Liver (tissue), 3 donors: ENCODE data around the gene SHMT2.

Source experiments
- EGR1 ChIP-seq, 2 donors: IDR thresholded peaks; 2 replicates each; pipeline ENCODE4 v1.6.1; 2016 to 2018; ENCODE audit warnings: antibody characterized with exemption in 2 of 2, low read depth in 2 of 2
- FOXA1 ChIP-seq: IDR thresholded peaks from 2 replicates; pipeline ENCODE4 v1.6.1; 2016; ENCODE audit warnings: antibody characterized with exemption
- GABPA ChIP-seq, 2 donors: IDR thresholded peaks in 1 of 2; conservative IDR thresholded peaks in 1 of 2; 2 replicates each; pipeline ENCODE4 v1.6.1; 2016; ENCODE audit warnings: antibody characterized with exemption in 2 of 2, mild to moderate bottlenecking in 1 of 2, moderate library complexity in 1 of 2
- JUND ChIP-seq, 2 donors: IDR thresholded peaks; 2 replicates each; pipeline ENCODE4 v1.6.1; 2016; ENCODE audit warnings: antibody characterized with exemption in 2 of 2
- TF ChIP-seq, protein P1 (sequence below): fragments of 150-350 bp; IDR thresholded peaks from 2 replicates; pipeline ENCODE4 v1.5.1; 2017; ENCODE audit warnings: improper control_type of control experiment, low read depth, low read length; ENCODE audit not compliant: missing input control
- TF ChIP-seq, protein P2 (sequence below): IDR thresholded peaks from 2 replicates; pipeline ENCODE4 v1.6.1; 2016; ENCODE audit warnings: antibody characterized with exemption
- TF ChIP-seq, protein P3 (sequence below): IDR thresholded peaks from 2 replicates; pipeline ENCODE4 v1.6.1; 2016; ENCODE audit warnings: antibody characterized with exemption, mild to moderate bottlenecking
- donor health status: healthy.
- donor health status: healthy.

DNA sequence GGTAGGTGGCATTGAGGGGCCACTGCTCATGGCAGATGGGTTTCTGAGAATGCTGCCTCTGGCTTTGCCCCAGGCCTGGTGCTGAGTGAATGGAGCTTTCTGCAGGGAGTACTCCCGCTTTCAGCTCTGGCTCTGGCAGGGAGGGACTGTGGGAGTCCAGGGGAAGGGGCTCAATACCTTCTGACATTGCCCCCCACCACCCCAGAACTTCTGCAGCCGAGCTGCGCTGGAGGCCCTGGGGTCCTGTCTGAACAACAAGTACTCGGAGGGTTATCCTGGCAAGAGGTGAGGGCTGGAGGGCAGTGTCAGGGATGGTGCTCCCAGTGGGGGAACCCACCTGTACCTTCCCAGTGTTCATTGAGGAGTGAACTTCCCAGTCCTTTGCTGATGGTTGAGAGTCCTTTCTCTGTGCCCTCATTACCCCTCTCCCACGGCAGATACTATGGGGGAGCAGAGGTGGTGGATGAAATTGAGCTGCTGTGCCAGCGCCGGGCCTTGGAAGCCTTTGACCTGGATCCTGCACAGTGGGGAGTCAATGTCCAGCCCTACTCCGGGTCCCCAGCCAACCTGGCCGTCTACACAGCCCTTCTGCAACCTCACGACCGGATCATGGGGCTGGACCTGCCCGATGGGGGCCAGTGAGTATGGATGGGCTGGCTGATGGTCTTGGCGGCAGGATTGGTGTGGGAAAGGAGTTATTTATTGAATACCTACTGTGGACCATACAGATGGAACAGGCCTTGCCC, 1.9 kb downstream of the SHMT2 start:
- TF ChIP-seq, protein P1, sequence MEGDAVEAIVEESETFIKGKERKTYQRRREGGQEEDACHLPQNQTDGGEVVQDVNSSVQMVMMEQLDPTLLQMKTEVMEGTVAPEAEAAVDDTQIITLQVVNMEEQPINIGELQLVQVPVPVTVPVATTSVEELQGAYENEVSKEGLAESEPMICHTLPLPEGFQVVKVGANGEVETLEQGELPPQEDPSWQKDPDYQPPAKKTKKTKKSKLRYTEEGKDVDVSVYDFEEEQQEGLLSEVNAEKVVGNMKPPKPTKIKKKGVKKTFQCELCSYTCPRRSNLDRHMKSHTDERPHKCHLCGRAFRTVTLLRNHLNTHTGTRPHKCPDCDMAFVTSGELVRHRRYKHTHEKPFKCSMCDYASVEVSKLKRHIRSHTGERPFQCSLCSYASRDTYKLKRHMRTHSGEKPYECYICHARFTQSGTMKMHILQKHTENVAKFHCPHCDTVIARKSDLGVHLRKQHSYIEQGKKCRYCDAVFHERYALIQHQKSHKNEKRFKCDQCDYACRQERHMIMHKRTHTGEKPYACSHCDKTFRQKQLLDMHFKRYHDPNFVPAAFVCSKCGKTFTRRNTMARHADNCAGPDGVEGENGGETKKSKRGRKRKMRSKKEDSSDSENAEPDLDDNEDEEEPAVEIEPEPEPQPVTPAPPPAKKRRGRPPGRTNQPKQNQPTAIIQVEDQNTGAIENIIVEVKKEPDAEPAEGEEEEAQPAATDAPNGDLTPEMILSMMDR = no peak
- no peak for TF ChIP-seq GABPA (IDR thresholded peaks at IDR 0.05 in 1 of 2, conservative IDR thresholded peaks at IDR 0.05 in 1 of 2)
- no peak for TF ChIP-seq FOXA1
- TF ChIP-seq EGR1 (IDR thresholded peaks at IDR 0.05; ENCODE audit: low read depth in 2 of 2) = no peak
- TF ChIP-seq, protein P2, sequence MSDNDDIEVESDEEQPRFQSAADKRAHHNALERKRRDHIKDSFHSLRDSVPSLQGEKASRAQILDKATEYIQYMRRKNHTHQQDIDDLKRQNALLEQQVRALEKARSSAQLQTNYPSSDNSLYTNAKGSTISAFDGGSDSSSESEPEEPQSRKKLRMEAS = no peak
- TF ChIP-seq, protein P3, sequence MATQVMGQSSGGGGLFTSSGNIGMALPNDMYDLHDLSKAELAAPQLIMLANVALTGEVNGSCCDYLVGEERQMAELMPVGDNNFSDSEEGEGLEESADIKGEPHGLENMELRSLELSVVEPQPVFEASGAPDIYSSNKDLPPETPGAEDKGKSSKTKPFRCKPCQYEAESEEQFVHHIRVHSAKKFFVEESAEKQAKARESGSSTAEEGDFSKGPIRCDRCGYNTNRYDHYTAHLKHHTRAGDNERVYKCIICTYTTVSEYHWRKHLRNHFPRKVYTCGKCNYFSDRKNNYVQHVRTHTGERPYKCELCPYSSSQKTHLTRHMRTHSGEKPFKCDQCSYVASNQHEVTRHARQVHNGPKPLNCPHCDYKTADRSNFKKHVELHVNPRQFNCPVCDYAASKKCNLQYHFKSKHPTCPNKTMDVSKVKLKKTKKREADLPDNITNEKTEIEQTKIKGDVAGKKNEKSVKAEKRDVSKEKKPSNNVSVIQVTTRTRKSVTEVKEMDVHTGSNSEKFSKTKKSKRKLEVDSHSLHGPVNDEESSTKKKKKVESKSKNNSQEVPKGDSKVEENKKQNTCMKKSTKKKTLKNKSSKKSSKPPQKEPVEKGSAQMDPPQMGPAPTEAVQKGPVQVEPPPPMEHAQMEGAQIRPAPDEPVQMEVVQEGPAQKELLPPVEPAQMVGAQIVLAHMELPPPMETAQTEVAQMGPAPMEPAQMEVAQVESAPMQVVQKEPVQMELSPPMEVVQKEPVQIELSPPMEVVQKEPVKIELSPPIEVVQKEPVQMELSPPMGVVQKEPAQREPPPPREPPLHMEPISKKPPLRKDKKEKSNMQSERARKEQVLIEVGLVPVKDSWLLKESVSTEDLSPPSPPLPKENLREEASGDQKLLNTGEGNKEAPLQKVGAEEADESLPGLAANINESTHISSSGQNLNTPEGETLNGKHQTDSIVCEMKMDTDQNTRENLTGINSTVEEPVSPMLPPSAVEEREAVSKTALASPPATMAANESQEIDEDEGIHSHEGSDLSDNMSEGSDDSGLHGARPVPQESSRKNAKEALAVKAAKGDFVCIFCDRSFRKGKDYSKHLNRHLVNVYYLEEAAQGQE = no peak
- no peak for TF ChIP-seq JUND (IDR thresholded peaks at IDR 0.05)
